Memory B cell (primary cell): ENCODE data around the gene TRHDE.

ENCODE experiments used
- ATAC-seq: fragments of 150-1000 bp; cut with Tn5 transposase; 2 replicates; pipeline ENCODE4 v1.10.0; 2021; ENCODE audit warnings: low read depth, mild to moderate bottlenecking, moderate library complexity
- DNase-seq, 2 donors: peaks; one replicate each; pipeline ENCODE4 v3.0.0; 2022; ENCODE audit warnings: low spot score in 2 of 2
- H3K27ac Mint-ChIP-seq: one replicate; pipeline ENCODE4 v1.8.0; 2022; ENCODE audit warnings: mild to moderate bottlenecking, moderate library complexity, mixed read lengths
- H3K27me3 Mint-ChIP-seq: one replicate; pipeline ENCODE4 v1.8.0; 2022; ENCODE audit warnings: mixed read lengths
- H3K36me3 Mint-ChIP-seq: one replicate; pipeline ENCODE4 v1.8.0; 2022; ENCODE audit warnings: mild to moderate bottlenecking, mixed read lengths
- H3K4me1 Mint-ChIP-seq: one replicate; pipeline ENCODE4 v1.8.0; 2022; ENCODE audit warnings: mixed read lengths
- H3K4me3 Mint-ChIP-seq: one replicate; pipeline ENCODE4 v1.8.0; 2022; ENCODE audit warnings: mild to moderate bottlenecking, moderate library complexity, mixed read lengths
- H3K9me3 Mint-ChIP-seq: one replicate; pipeline ENCODE4 v1.8.0; 2022; ENCODE audit warnings: mixed read lengths

Gene TRHDE

GRCh38 chr12:72464471-72464870, 192.3 kb downstream of the TRHDE start:
- peaks cover 3% of the 10 kb centered on the region for H3K4me1 Mint-ChIP-seq
- no peak for DNase-seq
- H3K36me3 Mint-ChIP-seq, result no peaks in the 10 kb centered on the region
- H3K4me3 Mint-ChIP-seq, result no peak overlapping the region
- no peaks in the 10 kb centered on the region for H3K27me3 Mint-ChIP-seq
- no peak overlapping the region for H3K27ac Mint-ChIP-seq
- peaks cover 8% of the 10 kb centered on the region for H3K9me3 Mint-ChIP-seq
- ATAC-seq, result no peak

- ATAC-seq, result no peak
- Mint-ChIP-seq H3K27ac (no peak overlapping the region), H3K9me3 (peaks cover 8% of the 10 kb centered on the region), H3K4me3 (no peak overlapping the region), H3K36me3 (no peaks in the 10 kb centered on the region), H3K4me1 (peaks cover 3% of the 10 kb centered on the region), H3K27me3 (no peaks in the 10 kb centered on the region)
- DNase-seq, result no peak
These were observed 193.0 kb downstream of the TRHDE start for GRCh38 chr12:72465155-72465554.

DNA sequence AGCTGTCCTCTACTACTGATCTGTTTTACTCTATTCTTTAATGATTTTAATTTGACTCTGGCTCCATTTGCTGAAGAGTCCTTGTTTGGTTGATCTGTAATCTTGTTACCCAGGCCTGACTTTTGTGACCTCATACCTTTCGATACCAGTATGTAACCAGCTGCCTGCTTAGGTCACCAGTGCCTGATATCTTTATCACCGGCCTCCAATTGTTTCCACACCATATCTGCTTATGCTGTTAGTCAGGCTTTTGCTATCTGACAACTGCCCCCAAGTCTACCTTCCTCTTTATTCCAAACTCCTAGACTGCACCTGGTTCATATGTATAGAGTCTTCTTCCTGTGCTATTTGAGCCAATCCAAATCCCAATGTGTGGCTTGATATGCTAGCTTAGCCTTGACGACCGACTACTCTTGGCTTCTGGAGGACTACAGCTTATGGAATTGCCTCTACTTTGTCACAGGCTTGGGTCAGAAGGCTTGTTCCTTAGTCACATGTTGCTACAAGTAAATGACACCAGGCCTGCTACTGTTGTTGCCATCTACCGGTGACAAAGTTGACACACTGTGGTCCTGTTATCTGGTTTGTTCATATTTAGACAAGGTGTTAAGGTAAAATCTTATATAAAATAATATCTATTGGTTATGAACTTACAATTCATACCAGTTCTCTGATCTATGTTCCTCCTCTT, 193.9 kb downstream of the TRHDE start:
- peaks cover 3% of the 10 kb centered on the region for H3K4me1 Mint-ChIP-seq
- H3K36me3 Mint-ChIP-seq, result no peaks in the 10 kb centered on the region
- no peaks in the 10 kb centered on the region for H3K27me3 Mint-ChIP-seq
- H3K4me3 Mint-ChIP-seq, result no peak overlapping the region
- ATAC-seq (no peak), DNase-seq (no peak)
- H3K9me3 Mint-ChIP-seq, result peaks cover 8% of the 10 kb centered on the region
- H3K27ac Mint-ChIP-seq, result no peak overlapping the region

- H3K4me3 Mint-ChIP-seq, result no peak overlapping the region
- no peaks in the 10 kb centered on the region for H3K4me1 Mint-ChIP-seq
- peaks cover 6% of the 10 kb centered on the region for H3K9me3 Mint-ChIP-seq
- ATAC-seq (no peak), DNase-seq (no peak)
- no peaks in the 10 kb centered on the region for H3K36me3 Mint-ChIP-seq
- H3K27me3 Mint-ChIP-seq, result no peaks in the 10 kb centered on the region
- H3K27ac Mint-ChIP-seq, result no peak overlapping the region
These were observed 195.8 kb downstream of the TRHDE start for GRCh38 chr12:72467985-72468384.

DNA sequence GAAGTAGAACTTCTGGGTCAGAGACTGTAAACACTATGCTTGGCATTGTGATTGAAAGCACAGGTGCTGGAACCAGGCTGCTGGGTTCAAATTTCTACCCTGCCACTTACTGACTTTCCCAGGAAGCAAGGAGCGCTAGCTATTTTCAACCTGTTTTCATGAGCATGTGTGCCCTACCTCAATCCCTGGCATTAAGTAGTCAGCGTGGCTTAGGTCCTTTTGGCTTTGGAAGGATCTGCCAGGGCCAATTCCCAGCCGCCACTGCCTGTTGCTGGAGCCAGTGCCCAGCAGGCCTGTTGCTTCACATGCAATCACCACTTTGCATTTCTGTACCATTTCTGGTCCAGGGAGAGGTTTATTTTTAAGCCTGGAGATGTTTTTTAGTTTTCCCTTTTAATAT, 196.3 kb downstream of the TRHDE start:
- ATAC-seq (no peak), DNase-seq (no peak)
- Mint-ChIP-seq H3K36me3 (no peaks in the 10 kb centered on the region), H3K4me3 (no peak overlapping the region), H3K9me3 (peaks cover 6% of the 10 kb centered on the region), H3K27ac (no peak overlapping the region), H3K27me3 (no peaks in the 10 kb centered on the region), H3K4me1 (no peaks in the 10 kb centered on the region)

DNA sequence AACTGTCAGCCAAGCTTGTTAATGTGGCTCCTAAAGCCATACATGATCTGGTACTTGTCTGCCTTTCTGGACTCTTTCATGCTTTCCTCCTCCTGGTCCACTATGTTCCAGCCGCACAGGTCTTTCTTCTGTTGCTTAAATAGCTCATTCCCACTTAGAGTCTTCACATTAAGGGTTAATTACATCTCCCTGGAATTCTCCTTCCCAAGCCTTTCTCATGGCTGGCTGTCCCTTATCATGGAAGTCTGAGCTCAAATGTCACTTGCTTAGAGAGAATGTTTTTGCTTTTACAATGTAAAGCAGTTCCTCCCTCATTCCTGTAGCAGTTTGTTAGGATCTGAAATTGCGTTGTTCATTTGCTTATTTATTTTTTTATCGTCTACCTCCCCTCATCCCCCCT, 199.6 kb downstream of the TRHDE start:
- H3K9me3 Mint-ChIP-seq, result peaks cover 6% of the 10 kb centered on the region
- H3K27ac Mint-ChIP-seq, result no peak overlapping the region
- H3K27me3 Mint-ChIP-seq, result no peaks in the 10 kb centered on the region
- H3K4me3 Mint-ChIP-seq, result no peak overlapping the region
- no peaks in the 10 kb centered on the region for H3K36me3 Mint-ChIP-seq
- DNase-seq (no peak), ATAC-seq (no peak)
- H3K4me1 Mint-ChIP-seq, result no peaks in the 10 kb centered on the region

DNA sequence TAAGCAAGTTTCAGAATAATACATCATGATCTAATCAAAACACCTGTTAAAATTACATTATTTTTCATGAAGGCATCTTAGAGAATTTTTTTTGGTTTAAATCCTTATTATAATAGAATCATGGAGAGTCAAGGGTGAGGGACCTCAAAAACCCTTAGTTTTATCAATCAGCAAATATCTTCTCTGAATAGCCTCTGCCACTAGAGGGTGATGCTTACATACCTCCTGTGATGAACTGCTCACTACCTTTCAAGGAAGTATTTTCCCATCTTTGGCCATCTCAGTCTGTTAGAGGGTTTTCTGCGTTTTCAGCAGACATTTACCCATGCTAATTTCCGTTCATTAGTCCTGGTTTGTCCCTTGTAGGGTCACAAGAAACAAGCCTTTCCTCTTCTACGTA, 200.2 kb downstream of the TRHDE start:
- DNase-seq (no peak), ATAC-seq (no peak)
- H3K4me1 Mint-ChIP-seq, result no peaks in the 10 kb centered on the region
- H3K4me3 Mint-ChIP-seq, result no peak overlapping the region
- H3K27me3 Mint-ChIP-seq, result no peaks in the 10 kb centered on the region
- no peak overlapping the region for H3K27ac Mint-ChIP-seq
- peaks cover 4% of the 10 kb centered on the region for H3K9me3 Mint-ChIP-seq
- H3K36me3 Mint-ChIP-seq, result no peaks in the 10 kb centered on the region

GRCh38 chr12:72476301-72476700, 204.1 kb downstream of the TRHDE start:
- H3K9me3 Mint-ChIP-seq, result no peaks in the 10 kb centered on the region
- H3K27ac Mint-ChIP-seq, result no peak overlapping the region
- DNase-seq (no peak), ATAC-seq (no peak)
- H3K4me1 Mint-ChIP-seq, result no peaks in the 10 kb centered on the region
- H3K4me3 Mint-ChIP-seq, result no peak overlapping the region
- no peaks in the 10 kb centered on the region for H3K27me3 Mint-ChIP-seq
- no peaks in the 10 kb centered on the region for H3K36me3 Mint-ChIP-seq

- no peak for ATAC-seq
- Mint-ChIP-seq H3K27ac (no peak overlapping the region), H3K4me3 (no peak overlapping the region), H3K36me3 (no peaks in the 10 kb centered on the region), H3K4me1 (no peaks in the 10 kb centered on the region), H3K27me3 (no peaks in the 10 kb centered on the region), H3K9me3 (peaks cover 9% of the 10 kb centered on the region)
- DNase-seq, result no peak
These were observed 213.0 kb downstream of the TRHDE start for GRCh38 chr12:72485017-72485701.

DNA sequence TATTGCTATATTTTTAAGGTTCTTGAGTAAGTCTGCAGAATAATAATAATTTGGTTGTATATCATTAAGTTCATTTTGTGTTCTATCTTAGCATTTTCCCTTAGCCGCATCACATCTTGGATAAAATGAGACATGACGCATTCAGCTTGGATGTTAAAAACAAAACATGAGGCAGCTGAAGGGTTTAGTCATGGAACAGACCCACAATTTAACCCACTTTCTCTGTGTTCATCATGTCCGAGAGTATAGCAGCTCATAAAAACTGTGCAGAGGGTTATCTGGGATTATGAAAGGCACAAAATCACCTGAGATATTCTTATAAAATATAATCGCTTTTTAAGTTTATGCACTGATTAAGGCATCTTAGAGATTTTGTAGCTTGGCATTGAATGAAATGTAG, 219.3 kb downstream of the TRHDE start:
- Mint-ChIP-seq H3K27me3 (no peaks in the 10 kb centered on the region), H3K9me3 (peaks cover 12% of the 10 kb centered on the region), H3K4me1 (peaks cover 4% of the 10 kb centered on the region), H3K36me3 (no peaks in the 10 kb centered on the region), H3K27ac (no peak overlapping the region), H3K4me3 (no peak overlapping the region)
- no peak for DNase-seq
- no peak for ATAC-seq

- Mint-ChIP-seq H3K4me1 (peaks cover 4% of the 10 kb centered on the region), H3K4me3 (no peak overlapping the region), H3K36me3 (no peaks in the 10 kb centered on the region), H3K27me3 (no peaks in the 10 kb centered on the region), H3K27ac (no peak overlapping the region), H3K9me3 (peaks cover 4% of the 10 kb centered on the region)
- ATAC-seq, result no peak
- DNase-seq, result no peak
These were observed 221.2 kb downstream of the TRHDE start for GRCh38 chr12:72493407-72493806.

DNA sequence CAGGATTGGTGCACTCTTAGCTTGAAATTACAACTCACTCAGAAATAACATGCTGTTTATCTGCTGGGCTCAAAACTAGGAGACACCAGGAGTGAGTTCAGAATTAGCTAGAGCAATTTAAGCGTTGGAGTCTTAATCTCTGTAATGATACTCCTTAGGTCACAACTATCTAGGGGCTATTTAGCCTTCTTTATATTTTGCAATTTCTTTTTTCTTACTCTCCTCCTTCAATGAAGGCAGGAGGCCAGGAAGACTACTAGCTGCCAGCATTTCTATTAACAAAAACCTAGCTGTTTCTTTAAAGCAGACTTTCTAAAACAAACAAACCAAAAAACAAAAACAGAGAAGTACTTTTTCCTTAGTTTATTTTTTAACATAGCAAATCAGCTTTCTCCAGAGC, 226.2 kb downstream of the TRHDE start:
- no peak overlapping the region for H3K27ac Mint-ChIP-seq
- no peak for DNase-seq
- H3K9me3 Mint-ChIP-seq, result peaks cover 4% of the 10 kb centered on the region
- no peak overlapping the region for H3K4me3 Mint-ChIP-seq
- no peaks in the 10 kb centered on the region for H3K27me3 Mint-ChIP-seq
- ATAC-seq, result no peak
- H3K36me3 Mint-ChIP-seq, result no peaks in the 10 kb centered on the region
- H3K4me1 Mint-ChIP-seq, result peaks cover 4% of the 10 kb centered on the region

GRCh38 chr12:72499244-72499643, 227.1 kb downstream of the TRHDE start:
- no peak overlapping the region for H3K27ac Mint-ChIP-seq
- DNase-seq (no peak), ATAC-seq (no peak)
- H3K4me1 Mint-ChIP-seq, result peaks cover 4% of the 10 kb centered on the region
- H3K4me3 Mint-ChIP-seq, result no peak overlapping the region
- no peaks in the 10 kb centered on the region for H3K27me3 Mint-ChIP-seq
- H3K36me3 Mint-ChIP-seq, result no peaks in the 10 kb centered on the region
- H3K9me3 Mint-ChIP-seq, result peaks cover 7% of the 10 kb centered on the region

GRCh38 chr12:72502546-72502945, 230.4 kb downstream of the TRHDE start:
- Mint-ChIP-seq H3K27ac (no peak overlapping the region), H3K9me3 (peaks cover 9% of the 10 kb centered on the region), H3K27me3 (no peaks in the 10 kb centered on the region), H3K4me1 (no peaks in the 10 kb centered on the region), H3K36me3 (no peaks in the 10 kb centered on the region), H3K4me3 (no peak overlapping the region)
- DNase-seq (no peak), ATAC-seq (no peak)

GRCh38 chr12:72505227-72505626, 233.1 kb downstream of the TRHDE start:
- DNase-seq (no peak), ATAC-seq (no peak)

More at GRCh38 chr12:72505227-72505626, 233.1 kb downstream of the TRHDE start:
- Mint-ChIP-seq H3K9me3 (peaks cover 10% of the 10 kb centered on the region), H3K27me3 (no peaks in the 10 kb centered on the region), H3K27ac (no peak overlapping the region), H3K4me1 (no peaks in the 10 kb centered on the region), H3K36me3 (no peaks in the 10 kb centered on the region), H3K4me3 (no peak overlapping the region)
